GM12891 (cell line): ENCODE measurements around the gene RAB3GAP1.

Source experiments
- DNase-seq: peaks from one replicate; pipeline ENCODE4 v3.0.0; 2011; ENCODE audit warnings: low spot score; ENCODE audit not compliant: insufficient read length
- FAIRE-seq: peaks from 2 replicates; lab custom pipeline; 2011; peaks lifted over from hg19 to GRCh38; lab: Jason Lieb, UNC
- PAX5 ChIP-seq: IDR thresholded peaks from 2 replicates; pipeline ENCODE4 v1.6.1; 2011; ENCODE audit warnings: low read length, moderate library complexity, mild to moderate bottlenecking; ENCODE audit not compliant: insufficient read depth, severe bottlenecking
- POLR2A ChIP-seq: IDR thresholded peaks from 2 replicates; pipeline ENCODE4 v1.6.1; 2011; ENCODE audit warnings: low read depth, low read length, control low read depth
- POLR2AphosphoS5 ChIP-seq: IDR thresholded peaks from 2 replicates; pipeline ENCODE4 v1.6.1; 2011; ENCODE audit warnings: low read depth, low read length, control low read depth
- POU2F2 ChIP-seq: IDR thresholded peaks from 2 replicates; pipeline ENCODE4 v1.6.1; 2011; ENCODE audit warnings: low read depth, mild to moderate bottlenecking, control low read depth, low read length, moderate library complexity
- SPI1 ChIP-seq: IDR thresholded peaks from 2 replicates; pipeline ENCODE4 v1.6.1; 2011; ENCODE audit warnings: low read depth, low read length, control low read depth
- TAF1 ChIP-seq: IDR thresholded peaks from 2 replicates; pipeline ENCODE4 v1.6.1; 2011; ENCODE audit warnings: low read depth, low read length, control low read depth

RAB3GAP1 gene

DNA sequence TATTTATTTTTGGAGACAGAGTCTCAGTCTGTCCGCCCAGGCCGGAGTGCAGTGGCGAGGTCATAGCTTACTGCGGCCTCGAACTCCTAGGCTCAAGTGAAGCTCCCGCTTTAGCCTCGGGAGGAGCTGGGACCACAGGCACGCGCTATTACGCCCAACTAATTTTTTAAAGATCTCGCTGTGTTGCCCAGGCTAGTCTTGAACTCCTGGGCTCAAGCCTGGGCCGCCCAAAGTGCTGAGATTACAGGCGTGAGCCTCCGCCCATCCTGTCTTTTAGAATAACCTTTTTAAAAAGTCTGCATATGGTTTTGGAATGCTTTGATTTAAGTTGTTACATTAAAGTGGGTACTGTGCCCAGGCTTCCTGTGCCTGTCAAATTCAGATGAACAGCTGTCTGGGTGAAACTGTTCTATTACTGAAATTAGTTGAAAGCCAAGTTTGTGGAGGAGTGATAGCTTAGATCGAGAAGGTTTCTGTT lies 944 bp downstream of the RAB3GAP1 start:
- FAIRE-seq (peak; percentile 20), DNase-seq (no peak)
- no peak for TF ChIP-seq POLR2AphosphoS5
- no peak for TF ChIP-seq POLR2A
- TF ChIP-seq SPI1, result no peak
- no peak for TF ChIP-seq PAX5
- no peak for TF ChIP-seq TAF1
- TF ChIP-seq POU2F2, result no peak

DNA sequence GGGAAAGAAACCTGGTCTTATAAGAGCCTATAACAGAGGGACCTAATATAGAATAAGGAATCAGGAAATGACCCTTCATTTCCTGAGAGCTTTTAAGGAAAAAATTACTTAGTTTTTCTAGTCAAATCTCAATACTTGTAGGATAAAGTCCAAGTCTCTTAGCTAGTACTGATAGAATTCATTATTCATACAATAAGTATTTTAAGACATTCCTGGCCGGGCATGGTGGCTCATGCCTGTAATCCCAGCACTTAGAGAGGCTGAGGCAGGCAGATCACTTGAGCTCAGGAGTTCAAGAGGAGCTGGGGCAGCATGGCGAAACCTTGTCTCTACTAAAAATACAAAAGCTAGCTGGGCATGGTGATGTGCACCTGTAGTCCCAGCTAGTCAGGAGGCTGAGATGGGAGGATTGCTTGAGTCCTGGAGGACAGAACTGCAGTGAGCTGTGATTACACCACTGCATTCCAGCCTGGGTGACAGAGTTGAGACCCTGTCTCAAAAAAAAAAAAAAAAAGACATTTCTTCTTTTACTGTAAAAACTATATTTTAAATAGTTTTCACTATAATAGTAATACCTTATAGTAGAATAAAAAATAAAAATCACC lies 3.2 kb downstream of the RAB3GAP1 start:
- DNase-seq (no peak), FAIRE-seq (no peak)
- TF ChIP-seq TAF1 (no peak), POLR2AphosphoS5 (no peak), POU2F2 (no peak), PAX5 (no peak), SPI1 (no peak), POLR2A (no peak)

DNA sequence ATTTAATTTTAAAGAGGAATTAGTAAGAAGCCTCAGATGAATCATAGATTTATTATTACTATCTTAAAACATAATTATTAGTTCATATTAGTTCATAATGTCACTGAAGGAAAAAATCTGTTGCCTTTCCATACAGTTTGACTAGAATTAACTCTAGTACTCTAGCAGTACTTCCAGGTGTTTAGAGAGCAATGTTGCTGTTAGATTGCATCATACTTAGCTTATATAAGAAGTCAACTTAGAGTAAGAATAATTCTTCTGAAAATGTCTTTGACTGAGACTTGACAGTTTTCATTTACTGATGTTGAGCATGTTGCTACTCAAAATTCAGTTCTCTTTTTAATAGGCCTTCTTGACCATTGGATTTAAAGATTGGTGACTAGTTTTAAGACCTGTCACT lies 4.7 kb downstream of the RAB3GAP1 start:
- TF ChIP-seq POLR2AphosphoS5 (no peak), PAX5 (no peak), TAF1 (no peak), POU2F2 (no peak), SPI1 (no peak), POLR2A (no peak)
- FAIRE-seq (no peak), DNase-seq (no peak)

DNA sequence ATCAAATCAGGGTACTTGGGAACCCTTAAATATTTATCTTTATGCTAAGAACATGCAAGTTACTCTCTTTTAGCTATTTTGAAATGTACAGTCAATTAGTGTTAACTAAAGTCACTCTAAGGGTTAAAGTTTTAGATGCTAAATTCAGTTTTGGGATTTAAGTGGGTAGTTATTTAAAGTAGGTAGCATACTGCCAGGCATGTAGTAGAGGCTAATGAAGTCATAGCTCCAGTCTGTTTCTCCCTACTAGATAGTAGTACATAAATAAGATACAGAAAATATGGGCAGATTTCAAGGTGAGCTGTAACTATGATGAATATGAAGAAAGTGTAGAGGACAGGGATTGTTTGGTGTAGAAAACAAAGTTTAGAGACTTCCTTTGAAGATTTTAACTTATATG lies 7.5 kb downstream of the RAB3GAP1 start:
- no peak for FAIRE-seq
- no peak for DNase-seq
- TF ChIP-seq POLR2AphosphoS5 (no peak), TAF1 (no peak), POLR2A (no peak), SPI1 (no peak)

DNA sequence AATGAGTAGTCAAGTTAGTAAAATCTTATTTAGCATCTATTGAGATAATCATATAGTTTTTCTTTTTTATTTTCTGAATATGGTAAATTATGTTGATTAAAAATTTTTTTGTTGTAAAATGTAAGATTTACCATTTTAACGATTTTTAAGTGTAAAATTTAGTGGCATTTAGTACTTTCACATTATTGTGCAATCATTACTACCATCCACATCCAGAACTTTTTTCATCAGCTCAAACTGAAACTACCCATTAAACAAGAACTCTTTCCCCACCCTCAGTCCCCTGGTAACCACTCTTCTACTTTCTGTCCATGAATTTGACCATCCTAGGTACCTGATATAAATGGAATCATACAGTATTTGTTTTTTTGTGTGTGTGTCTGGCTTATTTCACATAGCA lies 11.1 kb downstream of the RAB3GAP1 start:
- DNase-seq (no peak), FAIRE-seq (no peak)
- TF ChIP-seq POLR2AphosphoS5, result no peak
- no peak for TF ChIP-seq POLR2A
- no peak for TF ChIP-seq TAF1
- TF ChIP-seq SPI1, result no peak
- no peak for TF ChIP-seq POU2F2
- no peak for TF ChIP-seq PAX5

DNA sequence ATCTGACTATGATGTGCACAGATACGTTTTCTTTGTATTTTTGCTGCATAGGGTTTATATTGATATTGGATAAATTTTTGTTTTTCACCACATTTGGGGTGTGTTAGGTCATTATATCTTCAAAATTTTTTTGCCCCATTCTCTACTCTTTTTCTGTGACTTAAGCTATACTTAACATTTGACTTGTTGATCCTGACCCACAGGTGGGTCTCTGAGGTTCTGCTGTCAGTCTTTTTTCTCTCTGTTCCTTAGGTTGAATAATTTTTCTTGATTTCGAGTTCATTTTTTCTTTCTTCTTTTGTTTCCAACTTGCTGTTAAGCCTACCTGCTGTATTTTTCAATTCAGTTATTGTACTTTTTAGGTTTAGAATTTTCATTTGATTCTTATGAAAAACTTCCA lies 12.1 kb downstream of the RAB3GAP1 start:
- DNase-seq (no peak), FAIRE-seq (no peak)
- no peak for TF ChIP-seq POLR2AphosphoS5

DNA sequence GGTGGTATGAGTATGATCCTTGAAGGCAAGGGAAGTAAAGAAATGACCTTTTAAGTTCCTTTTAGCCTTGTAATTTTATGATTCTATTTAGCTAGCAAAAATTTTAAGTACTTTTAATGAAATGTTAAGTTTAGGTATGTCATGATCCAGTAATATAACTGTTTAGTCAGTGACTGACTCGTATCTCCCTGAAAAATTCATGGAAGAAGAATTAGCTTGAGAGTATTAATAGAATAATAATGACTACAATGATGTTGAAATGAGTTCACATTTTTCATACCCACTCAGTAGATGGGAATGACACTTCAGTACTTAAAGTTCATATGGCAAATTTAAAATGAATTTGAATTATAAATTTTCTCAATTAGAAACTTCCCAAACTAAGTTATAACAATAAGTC lies 14.6 kb downstream of the RAB3GAP1 start:
- FAIRE-seq (no peak), DNase-seq (no peak)
- TF ChIP-seq SPI1 (no peak), PAX5 (no peak), POLR2AphosphoS5 (no peak), POLR2A (no peak), POU2F2 (no peak), TAF1 (no peak)

DNA sequence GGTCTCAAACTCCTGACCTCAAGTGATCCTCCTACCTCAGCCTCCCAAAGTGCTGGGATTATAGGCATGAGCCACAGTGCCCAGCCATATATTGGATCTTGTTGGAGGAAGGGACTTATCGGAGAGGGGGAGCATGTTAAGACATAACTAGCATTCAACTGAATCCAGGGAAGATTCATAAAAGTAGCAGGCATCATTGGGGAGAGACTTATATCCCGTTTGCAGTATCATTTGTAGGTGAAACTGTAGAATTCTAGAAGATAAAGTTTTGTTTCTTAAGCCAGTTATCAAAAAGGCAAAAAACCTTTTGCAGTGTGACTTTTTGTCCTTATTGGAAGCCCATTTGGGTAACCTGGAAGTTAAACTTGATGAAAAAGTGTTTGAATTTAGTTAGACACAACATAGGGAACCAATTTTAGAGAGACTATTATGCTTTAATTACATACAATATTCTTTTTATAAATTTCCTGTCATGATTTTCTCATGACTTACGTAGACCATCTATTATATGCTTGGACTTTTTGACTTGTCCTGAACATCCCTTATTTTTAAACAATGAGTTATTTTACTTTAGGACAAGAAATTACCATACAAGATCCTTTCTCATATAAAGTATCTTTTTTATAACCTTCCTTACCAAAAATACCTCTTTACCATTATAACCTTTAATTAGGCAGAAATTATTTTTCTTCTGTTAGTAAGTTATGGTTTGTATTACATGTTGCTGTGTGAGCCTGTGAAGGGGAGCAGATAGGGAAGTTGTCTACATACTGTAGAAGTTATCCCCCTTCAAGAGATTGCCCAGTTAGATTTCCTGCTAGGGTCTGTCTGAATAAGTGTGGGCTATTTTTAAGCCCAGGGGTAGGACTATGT lies 20.3 kb downstream of the RAB3GAP1 start:
- DNase-seq (no peak), FAIRE-seq (no peak)
- TF ChIP-seq POLR2AphosphoS5 (no peak), SPI1 (no peak), POLR2A (no peak), PAX5 (no peak), TAF1 (no peak), POU2F2 (no peak)

DNA sequence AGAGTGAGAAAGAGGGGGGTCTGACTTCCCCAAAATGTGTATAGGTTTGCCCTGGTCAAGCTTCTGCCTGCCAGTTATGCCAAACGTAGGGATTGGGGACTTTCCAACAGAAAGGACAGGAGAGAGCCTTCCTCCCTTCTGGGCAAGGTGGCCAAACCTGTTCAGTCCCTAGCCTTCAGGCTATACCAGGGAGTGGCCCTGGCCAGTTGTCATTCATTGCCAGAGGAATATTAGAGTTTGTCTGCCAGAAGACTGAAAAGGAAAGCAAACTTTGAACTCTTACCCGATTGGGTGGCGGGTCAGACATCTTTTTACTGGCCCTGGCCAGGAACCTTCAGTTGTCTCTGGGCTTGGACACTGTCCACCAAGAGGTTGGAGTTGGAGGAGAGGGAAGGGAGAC lies 22.1 kb downstream of the RAB3GAP1 start:
- DNase-seq (no peak), FAIRE-seq (no peak)
- TF ChIP-seq POLR2A (no peak), TAF1 (no peak), POLR2AphosphoS5 (no peak), SPI1 (no peak), POU2F2 (no peak), PAX5 (no peak)

DNA sequence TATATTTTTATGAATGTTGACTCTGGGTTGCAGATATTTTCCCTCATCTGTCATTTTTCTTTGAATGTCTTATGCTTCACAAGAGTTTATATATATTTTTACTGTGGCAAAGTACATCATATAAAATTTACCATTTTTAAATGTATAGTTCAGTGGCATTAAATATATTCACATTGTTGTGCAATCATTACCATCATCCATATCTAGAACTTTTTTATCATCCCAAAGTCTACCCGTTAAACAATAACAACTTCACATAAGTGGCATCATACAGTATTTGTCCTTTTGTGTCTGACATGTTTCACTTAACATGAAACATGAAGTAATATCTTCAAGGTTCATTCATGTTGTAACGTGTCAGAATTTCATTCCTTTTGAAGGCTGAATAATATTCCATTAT lies 24.5 kb downstream of the RAB3GAP1 start:
- no peak for FAIRE-seq
- no peak for DNase-seq

More for the DNA sequence above, 24.5 kb downstream of the RAB3GAP1 start:
- TF ChIP-seq PAX5 (no peak), SPI1 (no peak), POU2F2 (no peak), POLR2A (no peak), TAF1 (no peak), POLR2AphosphoS5 (no peak)
